Femur (tissue), 1 donor: Measurements from ENCODE around the gene TMUB1.
A peak's percentile ranks its signal among the peaks of the same experiment; 100 is the strongest.

Experiments
- DNase-seq: peaks from one replicate; pipeline ENCODE4 v3.0.0-alpha.2; 2017

Gene TMUB1

GRCh38 chr7:151066273-151066974 lies 16.9 kb downstream of the TMUB1 start:
- no peak for DNase-seq

GRCh38 chr7:151065516-151065915 lies 17.8 kb downstream of the TMUB1 start:
- DNase-seq = no peak

- DNase-seq = no peak
Measured at GRCh38 chr7:151064993-151065392, 18.3 kb downstream of the TMUB1 start.

GRCh38 chr7:151064454-151064853 lies 18.8 kb downstream of the TMUB1 start:
- no peak for DNase-seq

GRCh38 chr7:151063212-151063561 lies 20.1 kb downstream of the TMUB1 start:
- DNase-seq = no peak

GRCh38 chr7:151062399-151063211 lies 20.7 kb downstream of the TMUB1 start:
- no peak for DNase-seq

GRCh38 chr7:151062111-151062398 lies 21.2 kb downstream of the TMUB1 start:
- DNase-seq = no peak

- no peak for DNase-seq
Measured at GRCh38 chr7:151061213-151062110, 21.8 kb downstream of the TMUB1 start.

- DNase-seq = peak; percentile 65
Measured at GRCh38 chr7:151060416-151061212, 22.7 kb downstream of the TMUB1 start.

GRCh38 chr7:151060113-151060415 lies 23.2 kb downstream of the TMUB1 start:
- DNase-seq = no peak

GRCh38 chr7:151059367-151060112 lies 23.8 kb downstream of the TMUB1 start, which contains the start of gene SLC4A2:
TSS of gene SLC4A2 (plus strand) at chr7:151059589. CDS start at chr7:151061988, 2,399 bp downstream.
- DNase-seq = peak; percentile 89

GRCh38 chr7:151058781-151059366 lies 24.4 kb downstream of the TMUB1 start:
- no peak for DNase-seq

GRCh38 chr7:151057989-151058780 lies 25.1 kb downstream of the TMUB1 start:
- peak; percentile 99 for DNase-seq

GRCh38 chr7:151057506-151057988 lies 25.7 kb downstream of the TMUB1 start, which contains the start of gene CDK5:
TSS of gene CDK5 (minus strand) at chr7:151057897. CDS start at chr7:151057848, 49 bp downstream.
- no peak for DNase-seq

GRCh38 chr7:151056666-151057505 lies 26.4 kb downstream of the TMUB1 start:
- no peak for DNase-seq

GRCh38 chr7:151056283-151056665 lies 27.0 kb downstream of the TMUB1 start:
- no peak for DNase-seq

GRCh38 chr7:151053751-151054150 lies 29.5 kb downstream of the TMUB1 start:
- no peak for DNase-seq

GRCh38 chr7:151053096-151053495 lies 30.2 kb downstream of the TMUB1 start:
- DNase-seq = no peak

GRCh38 chr7:151051108-151051507 lies 32.2 kb downstream of the TMUB1 start:
- peak; percentile 84 for DNase-seq
